A549 (cell line): ENCODE data around the gene DEFB132.

Experiments
- CBX2 ChIP-seq: fragments of 200-600 bp; sonication (generic); IDR thresholded peaks from 2 replicates; pipeline ENCODE4 v1.6.1; 2016; ENCODE audit warnings: low read depth, mild to moderate bottlenecking, borderline replicate concordance
- CEBPB ChIP-seq, 2 experiments: fragments of >200 bp in 1 of 2; sonication (Bioruptor Twin) in 1 of 2; formaldehyde crosslinking in 1 of 2; IDR thresholded peaks; 2 replicates each; pipeline ENCODE4 v1.6.1; 2012 to 2016
- CTCF ChIP-seq: fragments of >200 bp; sonication (Bioruptor Twin); formaldehyde crosslinking; IDR thresholded peaks from 3 replicates; pipeline ENCODE4 v1.5.1; 2016
- EP300 ChIP-seq, 2 experiments: fragments of >200 bp; sonication (Bioruptor Twin); formaldehyde crosslinking; IDR thresholded peaks; 2 replicates in 1 of 2; 3 replicates in 1 of 2; pipeline ENCODE4 v1.6.1; 2016 to 2017
- POLR2A ChIP-seq: IDR thresholded peaks from 2 replicates; pipeline ENCODE4 v1.6.1; 2012; ENCODE audit warnings: mild to moderate bottlenecking, low read length
- TFCP2L1 ChIP-seq: fragments of 250-450 bp; sonication (Bioruptor Pico); IDR thresholded peaks from 2 replicates; pipeline ENCODE4 v1.5.0; 2021; ENCODE audit warnings: mild to moderate bottlenecking

GRCh38 chr20:278607-279571 is 21.4 kb downstream of the DEFB132 start:
- TF ChIP-seq CBX2 (no peak), EP300 (IDR thresholded peaks at IDR 0.05) (no peak), TFCP2L1 (CRISPR knock-in tag) (no peak), CTCF (no peak), POLR2A (no peak), CEBPB (IDR thresholded peaks at IDR 0.05) (no peak)
